ENCODE data around the gene COL4A2.
"Not testable (repeated sequence)": the region's sequence is repeated elsewhere in the genome, so short reads cannot be mapped to it uniquely, and the experiment has no call there.

GRCh38 chr13:110486880-110487279, 179.8 kb downstream of the COL4A2 start:
- TF ChIP-seq FOXA1 (IDR thresholded peaks at IDR 0.05); HDGF (IDR thresholded peaks at IDR 0.05; ENCODE audit: borderline replicate concordance); FOXM1 (IDR thresholded peaks at IDR 0.05; ENCODE audit: borderline replicate concordance); SP1 (IDR thresholded peaks at IDR 0.05); ZNF384 (IDR thresholded peaks at IDR 0.05); FOXK2 (IDR thresholded peaks at IDR 0.05); SUZ12 (IDR thresholded peaks at IDR 0.05); BHLHE40 (IDR thresholded peaks at IDR 0.05; ENCODE audit: borderline replicate concordance); LEF1 (IDR thresholded peaks at IDR 0.05; ENCODE audit: borderline replicate concordance); PKNOX1 (IDR thresholded peaks at IDR 0.05); CTBP1 (IDR thresholded peaks at IDR 0.05; ENCODE audit: borderline replicate concordance); NFRKB (IDR thresholded peaks at IDR 0.05); ELF4 (IDR thresholded peaks at IDR 0.05); ARNT (IDR thresholded peaks at IDR 0.05): not testable (repeated sequence)
